ENCODE measurements around the gene BACE2. TPM values are rescaled to one million over a fixed set of nuclear protein-coding genes. Genes with fewer than 3 reads are reported as not detected.

The BACE2 gene
- total RNA-seq, 1 experiment from 2014 or later, result not detected

GRCh38 chr21:41153443-41153842 is 14.5 kb upstream of the BACE2 start:
- Histone ChIP-seq H3K4me2 (ENCODE audit: low read depth, low read length, poor library complexity, severe bottlenecking) (no peak overlapping the region), H3K9me3 (ENCODE audit: low read length) (peaks cover 2% of the 10 kb centered on the region; the same call in 1 of the 2 replicates), H3K9ac (ENCODE audit: low read length) (no peak overlapping the region), H2AFZ (ENCODE audit: low read length) (no peak overlapping the region), H3K36me3 (ENCODE audit: insufficient read depth, low read length) (no peaks in the 10 kb centered on the region), H3K27me3 (ENCODE audit: low read length) (no peaks in the 10 kb centered on the region), H3K27ac (ENCODE audit: low read length) (no peak overlapping the region), H3K4me1 (ENCODE audit: low read length) (no peaks in the 10 kb centered on the region), H3K4me3 (ENCODE audit: low read length) (no peak overlapping the region), H3K9me2 (replicated peaks; ENCODE audit: insufficient read depth, low read length) (no peaks in the 10 kb centered on the region), H4K20me1 (ENCODE audit: insufficient read depth, low read depth, low read length) (no peaks in the 10 kb centered on the region), H3K79me2 (ENCODE audit: low read length) (no peaks in the 10 kb centered on the region)
- no peak for DNase-seq

- Histone ChIP-seq H3K27ac (ENCODE audit: low read length) (no peak overlapping the region), H3K27me3 (ENCODE audit: low read length) (no peaks in the 10 kb centered on the region), H3K79me2 (ENCODE audit: low read length) (no peaks in the 10 kb centered on the region), H3K4me1 (ENCODE audit: low read length) (no peaks in the 10 kb centered on the region), H3K36me3 (ENCODE audit: insufficient read depth, low read length) (no peaks in the 10 kb centered on the region), H3K4me3 (ENCODE audit: low read length) (no peak overlapping the region), H3K9me3 (ENCODE audit: low read length) (no peaks in the 10 kb centered on the region), H4K20me1 (ENCODE audit: insufficient read depth, low read depth, low read length) (no peaks in the 10 kb centered on the region), H3K4me2 (ENCODE audit: low read depth, low read length, poor library complexity, severe bottlenecking) (no peak overlapping the region), H2AFZ (ENCODE audit: low read length) (no peak overlapping the region), H3K9ac (ENCODE audit: low read length) (no peak overlapping the region), H3K9me2 (replicated peaks; ENCODE audit: insufficient read depth, low read length) (no peaks in the 10 kb centered on the region)
- no peak for DNase-seq
Measured at GRCh38 chr21:41156142-41156541, 11.8 kb upstream of the BACE2 start.

- Histone ChIP-seq H3K4me3 (ENCODE audit: low read length) (no peak overlapping the region), H3K79me2 (ENCODE audit: low read length) (no peaks in the 10 kb centered on the region), H3K4me2 (ENCODE audit: low read depth, low read length, poor library complexity, severe bottlenecking) (no peak overlapping the region), H3K27ac (ENCODE audit: low read length) (no peak overlapping the region), H3K9me3 (ENCODE audit: low read length) (no peaks in the 10 kb centered on the region), H4K20me1 (ENCODE audit: insufficient read depth, low read depth, low read length) (no peaks in the 10 kb centered on the region), H3K9me2 (replicated peaks; ENCODE audit: insufficient read depth, low read length) (no peaks in the 10 kb centered on the region), H3K4me1 (ENCODE audit: low read length) (no peaks in the 10 kb centered on the region), H2AFZ (ENCODE audit: low read length) (no peak overlapping the region), H3K9ac (ENCODE audit: low read length) (no peak overlapping the region), H3K27me3 (ENCODE audit: low read length) (no peaks in the 10 kb centered on the region), H3K36me3 (ENCODE audit: insufficient read depth, low read length) (no peaks in the 10 kb centered on the region)
- DNase-seq, result no peak
Measured at GRCh38 chr21:41158026-41158425, 9.9 kb upstream of the BACE2 start.

GRCh38 chr21:41160036-41160435 is 7.9 kb upstream of the BACE2 start:
- Histone ChIP-seq H3K4me3 (ENCODE audit: low read length) (no peak overlapping the region), H3K4me2 (ENCODE audit: low read depth, low read length, poor library complexity, severe bottlenecking) (no peak overlapping the region), H4K20me1 (ENCODE audit: insufficient read depth, low read depth, low read length) (no peaks in the 10 kb centered on the region), H3K9ac (ENCODE audit: low read length) (no peak overlapping the region), H3K9me2 (replicated peaks; ENCODE audit: insufficient read depth, low read length) (no peaks in the 10 kb centered on the region), H3K27me3 (ENCODE audit: low read length) (no peaks in the 10 kb centered on the region), H3K27ac (ENCODE audit: low read length) (no peak overlapping the region), H3K4me1 (ENCODE audit: low read length) (no peaks in the 10 kb centered on the region), H3K36me3 (ENCODE audit: insufficient read depth, low read length) (no peaks in the 10 kb centered on the region), H3K79me2 (ENCODE audit: low read length) (no peaks in the 10 kb centered on the region), H2AFZ (ENCODE audit: low read length) (no peak overlapping the region), H3K9me3 (ENCODE audit: low read length) (no peaks in the 10 kb centered on the region)
- no peak for DNase-seq

GRCh38 chr21:41161428-41161827 is 6.5 kb upstream of the BACE2 start:
- H3K27me3 ChIP-seq (ENCODE audit: low read length), result no peaks in the 10 kb centered on the region
- no peak overlapping the region for H2AFZ ChIP-seq (ENCODE audit: low read length)
- H3K4me2 ChIP-seq (ENCODE audit: low read depth, low read length, poor library complexity, severe bottlenecking), result no peak overlapping the region
- H3K4me1 ChIP-seq (ENCODE audit: low read length), result no peaks in the 10 kb centered on the region
- no peaks in the 10 kb centered on the region for H4K20me1 ChIP-seq (ENCODE audit: insufficient read depth, low read depth, low read length)
- no peak overlapping the region for H3K4me3 ChIP-seq (ENCODE audit: low read length)
- no peaks in the 10 kb centered on the region for H3K79me2 ChIP-seq (ENCODE audit: low read length)
- no peaks in the 10 kb centered on the region for H3K36me3 ChIP-seq (ENCODE audit: insufficient read depth, low read length)
- H3K27ac ChIP-seq (ENCODE audit: low read length), result no peak overlapping the region
- H3K9me3 ChIP-seq (ENCODE audit: low read length), result no peaks in the 10 kb centered on the region
- H3K9ac ChIP-seq (ENCODE audit: low read length), result no peak overlapping the region
- no peaks in the 10 kb centered on the region for H3K9me2 ChIP-seq (replicated peaks; ENCODE audit: insufficient read depth, low read length)
- DNase-seq, result no peak

- Histone ChIP-seq H4K20me1 (ENCODE audit: insufficient read depth, low read depth, low read length) (no peaks in the 10 kb centered on the region), H3K27me3 (ENCODE audit: low read length) (no peaks in the 10 kb centered on the region), H3K4me2 (ENCODE audit: low read depth, low read length, poor library complexity, severe bottlenecking) (no peak overlapping the region), H2AFZ (ENCODE audit: low read length) (no peak overlapping the region), H3K9me2 (replicated peaks; ENCODE audit: insufficient read depth, low read length) (no peaks in the 10 kb centered on the region), H3K9ac (ENCODE audit: low read length) (no peak overlapping the region), H3K79me2 (ENCODE audit: low read length) (no peaks in the 10 kb centered on the region), H3K9me3 (ENCODE audit: low read length) (no peaks in the 10 kb centered on the region), H3K4me1 (ENCODE audit: low read length) (no peaks in the 10 kb centered on the region), H3K36me3 (ENCODE audit: insufficient read depth, low read length) (no peaks in the 10 kb centered on the region), H3K4me3 (ENCODE audit: low read length) (no peak overlapping the region), H3K27ac (ENCODE audit: low read length) (no peak overlapping the region)
- no peak for DNase-seq
Measured at GRCh38 chr21:41162096-41162495, 5.9 kb upstream of the BACE2 start.

GRCh38 chr21:41163091-41163490 is 4.9 kb upstream of the BACE2 start:
- Histone ChIP-seq H3K27me3 (ENCODE audit: low read length) (no peaks in the 10 kb centered on the region), H4K20me1 (ENCODE audit: insufficient read depth, low read depth, low read length) (no peaks in the 10 kb centered on the region), H3K9me3 (ENCODE audit: low read length) (no peaks in the 10 kb centered on the region), H3K4me1 (ENCODE audit: low read length) (no peaks in the 10 kb centered on the region), H3K4me3 (ENCODE audit: low read length) (no peak overlapping the region), H3K27ac (ENCODE audit: low read length) (no peak overlapping the region), H3K9ac (ENCODE audit: low read length) (no peak overlapping the region), H3K4me2 (ENCODE audit: low read depth, low read length, poor library complexity, severe bottlenecking) (no peak overlapping the region), H3K9me2 (replicated peaks; ENCODE audit: insufficient read depth, low read length) (no peaks in the 10 kb centered on the region), H2AFZ (ENCODE audit: low read length) (no peak overlapping the region), H3K36me3 (ENCODE audit: insufficient read depth, low read length) (no peaks in the 10 kb centered on the region), H3K79me2 (ENCODE audit: low read length) (no peaks in the 10 kb centered on the region)
- no peak for DNase-seq

- Histone ChIP-seq H4K20me1 (ENCODE audit: insufficient read depth, low read depth, low read length) (no peaks in the 10 kb centered on the region), H3K9me3 (ENCODE audit: low read length) (no peaks in the 10 kb centered on the region), H3K9ac (ENCODE audit: low read length) (no peak overlapping the region), H3K79me2 (ENCODE audit: low read length) (no peaks in the 10 kb centered on the region), H3K4me2 (ENCODE audit: low read depth, low read length, poor library complexity, severe bottlenecking) (no peak overlapping the region), H3K4me1 (ENCODE audit: low read length) (no peaks in the 10 kb centered on the region), H3K4me3 (ENCODE audit: low read length) (no peak overlapping the region), H2AFZ (ENCODE audit: low read length) (no peak overlapping the region), H3K9me2 (replicated peaks; ENCODE audit: insufficient read depth, low read length) (no peaks in the 10 kb centered on the region), H3K27me3 (ENCODE audit: low read length) (no peaks in the 10 kb centered on the region), H3K27ac (ENCODE audit: low read length) (no peak overlapping the region), H3K36me3 (ENCODE audit: insufficient read depth, low read length) (no peaks in the 10 kb centered on the region)
- DNase-seq, result no peak
Measured at GRCh38 chr21:41164052-41164451, 3.9 kb upstream of the BACE2 start.

Measured in Karpas-422 (cell line).